Stimulated activated naive B cell treated with anti-CD40 and anti-IgM and Interleukin-4, amounts not matched to agents 10 μg/mL and 1 μg/mL and 100 μg/mL, for 72 hours (primary cell): Measurements from ENCODE around the gene THUMPD2.
A peak's percentile ranks its signal among the peaks of the same experiment; 100 is the strongest.

Source experiments
- ATAC-seq, 2 donors: fragments of 150-1000 bp; cut with Tn5 transposase; replicated peaks; 2 replicates each; pipeline ENCODE4 v1.10.0; 2021; ENCODE audit warnings: moderate library complexity in 1 of 2
- DNase-seq: peaks from one replicate; pipeline ENCODE4 v3.0.0; 2021
- H3K27ac Mint-ChIP-seq: one replicate; pipeline ENCODE4 v1.8.0; 2022; ENCODE audit warnings: mild to moderate bottlenecking, mixed read lengths
- H3K27me3 Mint-ChIP-seq, 2 donors: one replicate each; pipeline ENCODE4 v1.8.0; 2022; ENCODE audit warnings: mixed read lengths in 2 of 2
- H3K36me3 Mint-ChIP-seq, 2 donors: one replicate each; pipeline ENCODE4 v1.8.0; 2022; ENCODE audit warnings: mixed read lengths in 2 of 2, mild to moderate bottlenecking in 1 of 2
- H3K4me1 Mint-ChIP-seq, 2 donors: one replicate each; pipeline ENCODE4 v1.8.0; 2022; ENCODE audit warnings: mixed read lengths in 2 of 2, mild to moderate bottlenecking in 1 of 2
- H3K4me3 Mint-ChIP-seq, 2 donors: one replicate each; pipeline ENCODE4 v1.8.0; 2022; ENCODE audit warnings: mild to moderate bottlenecking in 2 of 2, mixed read lengths in 2 of 2, moderate library complexity in 1 of 2
- H3K9me3 Mint-ChIP-seq, 2 donors: one replicate each; pipeline ENCODE4 v1.8.0; 2022; ENCODE audit warnings: mixed read lengths in 2 of 2, mild to moderate bottlenecking in 1 of 2

Gene THUMPD2

DNA sequence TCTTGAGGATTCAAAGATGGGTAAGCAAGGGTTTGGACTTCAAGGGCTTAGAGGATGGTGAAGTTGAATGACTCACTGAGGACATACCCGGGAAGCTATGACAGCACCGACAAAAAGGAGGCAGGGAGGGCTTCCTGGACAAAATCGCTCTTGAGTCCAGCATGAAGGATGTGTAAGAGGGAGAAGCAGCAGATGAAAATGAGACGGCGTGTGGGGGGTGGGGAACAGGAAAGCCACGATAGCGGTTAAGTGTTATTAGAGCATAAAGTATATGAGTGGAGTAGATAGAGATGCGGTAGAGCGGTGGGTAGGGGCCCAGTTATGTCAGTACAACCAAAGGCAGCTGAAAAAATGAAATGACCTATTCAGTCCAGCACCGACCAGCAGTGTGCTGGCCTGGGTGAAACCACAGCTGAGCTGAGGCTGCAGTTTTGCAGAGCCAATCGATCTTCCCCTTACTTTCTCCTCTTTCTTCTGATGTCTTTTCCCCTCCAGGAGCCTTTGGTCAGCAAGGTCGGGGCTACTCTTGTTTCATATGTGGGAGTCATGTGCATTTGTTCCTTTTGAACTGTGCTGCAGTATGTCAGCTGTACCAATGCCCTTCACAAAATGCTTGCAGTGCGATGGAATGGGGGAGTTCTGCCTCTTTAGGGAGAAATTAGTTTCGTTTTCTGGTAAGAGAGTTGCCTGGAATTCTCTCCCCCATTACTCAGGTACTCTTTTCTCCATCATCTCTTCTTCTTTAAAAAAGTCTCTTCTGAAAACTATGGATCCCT lies 2.0 kb upstream of the THUMPD2 start:
- no peak for DNase-seq
- ATAC-seq = peak in 1 of 2 donors; percentile 6
- H3K36me3 Mint-ChIP-seq = peaks cover 0 to 2% of the 10 kb centered on the region in 2 donors
- H3K4me3 Mint-ChIP-seq = peak overlapping the region; percentile 34 to 37
- peaks cover 27 to 54% of the 10 kb centered on the region in 2 donors for H3K4me1 Mint-ChIP-seq
- peak overlapping the region; percentile 33 for H3K27ac Mint-ChIP-seq
- no peaks in the 10 kb centered on the region for H3K9me3 Mint-ChIP-seq
- no peaks in the 10 kb centered on the region for H3K27me3 Mint-ChIP-seq

GRCh38 chr2:39779927-39780326 lies 869 bp upstream of the THUMPD2 start:
- Mint-ChIP-seq H3K36me3 (peaks cover 0 to 3% of the 10 kb centered on the region in 2 donors), H3K27ac (peak overlapping the region; percentile 33), H3K4me1 (peaks cover 27 to 54% of the 10 kb centered on the region in 2 donors), H3K4me3 (peak overlapping the region; percentile 89 to 94), H3K9me3 (no peaks in the 10 kb centered on the region), H3K27me3 (no peaks in the 10 kb centered on the region)
- DNase-seq = no peak
- ATAC-seq = no peak

GRCh38 chr2:39779341-39779851 lies 338 bp upstream of the THUMPD2 start:
- Mint-ChIP-seq H3K4me1 (peaks cover 27 to 54% of the 10 kb centered on the region in 2 donors), H3K27me3 (no peaks in the 10 kb centered on the region), H3K9me3 (no peaks in the 10 kb centered on the region), H3K36me3 (peaks cover 0 to 3% of the 10 kb centered on the region in 2 donors), H3K27ac (peak overlapping the region; percentile 95), H3K4me3 (peak overlapping the region; percentile 89 to 94)
- no peak for ATAC-seq
- no peak for DNase-seq

- no peaks in the 10 kb centered on the region for H3K27me3 Mint-ChIP-seq
- H3K27ac Mint-ChIP-seq = peak overlapping the region; percentile 95
- peaks cover 0 to 3% of the 10 kb centered on the region in 2 donors for H3K36me3 Mint-ChIP-seq
- DNase-seq (no peak), ATAC-seq (no peak)
- no peaks in the 10 kb centered on the region for H3K9me3 Mint-ChIP-seq
- H3K4me1 Mint-ChIP-seq = peaks cover 27 to 54% of the 10 kb centered on the region in 2 donors
- H3K4me3 Mint-ChIP-seq = peak overlapping the region; percentile 89 to 94
These were observed 825 bp downstream of the THUMPD2 start for GRCh38 chr2:39778233-39778632.

GRCh38 chr2:39772812-39773152 lies 6.3 kb downstream of the THUMPD2 start:
- ATAC-seq = no peak
- Mint-ChIP-seq H3K4me1 (peaks cover 10 to 20% of the 10 kb centered on the region in 2 donors), H3K27ac (no peak overlapping the region), H3K27me3 (no peaks in the 10 kb centered on the region), H3K36me3 (peaks cover 5 to 21% of the 10 kb centered on the region in 2 donors), H3K4me3 (no peak overlapping the region), H3K9me3 (no peaks in the 10 kb centered on the region)
- no peak for DNase-seq

DNA sequence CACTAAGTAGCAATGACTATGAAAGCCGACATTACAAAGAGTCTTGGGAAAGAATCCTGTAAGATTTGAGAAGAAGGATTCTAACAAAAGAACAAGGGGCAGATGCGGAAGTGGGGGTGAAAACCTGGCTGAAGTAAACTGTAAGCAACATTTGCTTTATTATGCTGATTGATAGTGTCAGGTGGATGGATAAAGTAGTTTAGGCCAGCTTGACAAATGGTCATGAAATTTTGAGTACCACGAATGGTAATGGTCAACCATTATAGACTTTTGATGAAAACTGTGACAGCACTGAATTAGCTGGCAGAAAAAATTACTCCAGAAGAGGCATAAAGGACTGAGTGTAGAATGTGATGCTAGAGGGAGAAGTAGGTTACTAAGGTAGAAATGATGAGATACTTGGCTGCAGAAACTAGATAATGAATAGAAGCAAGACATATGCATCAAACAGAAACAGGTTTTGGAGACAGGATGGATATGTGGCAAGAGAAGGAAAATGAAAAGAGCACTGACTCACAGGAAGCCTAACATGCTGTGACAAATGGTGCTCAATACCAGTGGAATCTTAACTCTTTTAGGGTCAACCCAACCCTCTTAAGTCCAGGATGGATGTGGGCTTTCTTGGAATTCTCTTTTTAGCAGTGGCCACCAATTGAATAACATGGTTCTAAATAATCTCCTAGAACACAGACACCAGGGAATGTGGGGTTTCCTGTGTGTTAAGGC lies 6.8 kb downstream of the THUMPD2 start:
- Mint-ChIP-seq H3K36me3 (peaks cover 5 to 22% of the 10 kb centered on the region in 2 donors), H3K4me3 (no peak overlapping the region), H3K9me3 (no peaks in the 10 kb centered on the region), H3K27me3 (no peaks in the 10 kb centered on the region), H3K27ac (no peak overlapping the region), H3K4me1 (peaks cover 7 to 14% of the 10 kb centered on the region in 2 donors)
- ATAC-seq = no peak
- DNase-seq = no peak

DNA sequence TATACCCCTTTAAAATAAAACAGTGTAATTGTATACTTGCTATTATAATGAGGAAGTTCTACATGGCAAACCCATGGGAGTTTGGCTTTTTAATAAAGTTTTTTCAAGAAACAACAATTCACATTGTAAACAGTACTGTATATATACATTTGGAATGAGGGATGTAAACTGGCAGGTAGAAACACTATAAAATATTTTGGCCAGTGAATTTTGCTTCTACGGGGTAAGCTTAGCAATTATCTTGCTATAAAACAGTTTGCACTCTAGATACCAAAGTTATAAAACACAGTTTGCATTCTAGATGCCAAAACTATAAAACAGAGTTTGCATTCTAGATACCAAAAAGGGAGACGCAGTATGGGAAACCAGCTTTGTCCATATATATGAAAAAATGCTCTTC lies 16.6 kb downstream of the THUMPD2 start:
- peaks cover 0 to 3% of the 10 kb centered on the region in 2 donors for H3K4me1 Mint-ChIP-seq
- H3K4me3 Mint-ChIP-seq = no peak overlapping the region

GRCh38 chr2:39757156-39757555 lies 21.9 kb downstream of the THUMPD2 start:
- Mint-ChIP-seq H3K4me3 (no peak overlapping the region), H3K9me3 (no peaks in the 10 kb centered on the region), H3K27ac (peak overlapping the region; percentile 15), H3K4me1 (peaks cover 0 to 1% of the 10 kb centered on the region in 2 donors), H3K27me3 (no peaks in the 10 kb centered on the region), H3K36me3 (peaks cover 39 to 51% of the 10 kb centered on the region in 2 donors)
- ATAC-seq = no peak
- no peak for DNase-seq

More for the DNA sequence above, 16.6 kb downstream of the THUMPD2 start:
- no peak for DNase-seq
- Mint-ChIP-seq H3K9me3 (no peaks in the 10 kb centered on the region), H3K27ac (no peak overlapping the region), H3K36me3 (peaks cover 34 to 45% of the 10 kb centered on the region in 2 donors), H3K27me3 (no peaks in the 10 kb centered on the region)
- no peak for ATAC-seq

- ATAC-seq = no peak
- Mint-ChIP-seq H3K9me3 (no peaks in the 10 kb centered on the region), H3K27me3 (no peaks in the 10 kb centered on the region), H3K27ac (no peak overlapping the region), H3K4me1 (peaks cover 0 to 1% of the 10 kb centered on the region in 2 donors), H3K4me3 (no peak overlapping the region), H3K36me3 (peaks cover 41 to 48% of the 10 kb centered on the region in 2 donors)
- DNase-seq = no peak
These were observed 23.6 kb downstream of the THUMPD2 start for GRCh38 chr2:39755466-39755865.

GRCh38 chr2:39743269-39743776 lies 35.7 kb downstream of the THUMPD2 start:
- H3K27ac Mint-ChIP-seq = no peak overlapping the region
- no peaks in the 10 kb centered on the region for H3K9me3 Mint-ChIP-seq
- no peak overlapping the region for H3K4me3 Mint-ChIP-seq
- H3K27me3 Mint-ChIP-seq = no peaks in the 10 kb centered on the region
- ATAC-seq = no peak
- peaks cover 24 to 34% of the 10 kb centered on the region in 2 donors for H3K36me3 Mint-ChIP-seq
- H3K4me1 Mint-ChIP-seq = peaks cover 0 to 6% of the 10 kb centered on the region in 2 donors
- DNase-seq = no peak

DNA sequence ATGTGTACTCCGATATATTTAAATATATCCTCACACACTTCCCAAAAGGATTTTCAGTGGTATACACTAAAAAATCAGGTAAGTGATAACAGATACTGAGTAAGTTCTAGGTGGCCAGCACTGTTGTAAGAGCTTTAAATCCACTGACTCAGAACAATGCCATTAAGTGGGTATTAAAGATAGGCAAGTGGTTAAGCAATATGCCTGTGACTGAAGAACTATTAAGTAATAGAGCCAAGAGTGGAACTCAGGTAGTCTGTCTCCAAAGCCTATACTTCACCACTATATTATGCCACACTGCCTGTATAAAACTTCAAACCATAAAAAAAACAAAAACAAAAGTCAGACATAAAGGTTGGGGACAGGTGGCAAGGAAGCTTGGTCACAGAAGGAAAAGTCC lies 37.2 kb downstream of the THUMPD2 start:
- Mint-ChIP-seq H3K4me3 (no peak overlapping the region), H3K27ac (no peak overlapping the region), H3K36me3 (peaks cover 32 to 45% of the 10 kb centered on the region in 2 donors), H3K9me3 (no peaks in the 10 kb centered on the region), H3K4me1 (peaks cover 0 to 6% of the 10 kb centered on the region in 2 donors), H3K27me3 (no peaks in the 10 kb centered on the region)
- no peak for DNase-seq
- no peak for ATAC-seq

DNA sequence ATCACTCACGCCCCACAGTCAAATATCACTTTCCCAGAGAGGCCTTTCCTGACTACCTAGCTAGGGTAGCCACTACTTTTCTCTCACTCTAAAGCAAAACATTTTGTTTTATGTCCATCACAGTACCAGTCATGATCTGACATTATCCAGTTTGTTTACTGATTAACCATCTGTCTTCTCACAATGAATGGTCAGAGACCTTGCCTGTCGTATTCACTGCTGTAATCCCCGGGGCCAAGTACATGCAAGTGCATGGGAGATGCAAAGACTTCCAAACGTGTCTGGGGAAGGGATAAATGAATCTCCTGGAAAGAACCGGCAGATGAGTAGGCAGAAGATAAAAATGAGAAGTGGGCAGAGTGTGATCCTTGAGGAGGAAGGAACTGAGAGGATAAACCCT lies 39.7 kb downstream of the THUMPD2 start:
- H3K36me3 Mint-ChIP-seq = peaks cover 35 to 51% of the 10 kb centered on the region in 2 donors

DNA sequence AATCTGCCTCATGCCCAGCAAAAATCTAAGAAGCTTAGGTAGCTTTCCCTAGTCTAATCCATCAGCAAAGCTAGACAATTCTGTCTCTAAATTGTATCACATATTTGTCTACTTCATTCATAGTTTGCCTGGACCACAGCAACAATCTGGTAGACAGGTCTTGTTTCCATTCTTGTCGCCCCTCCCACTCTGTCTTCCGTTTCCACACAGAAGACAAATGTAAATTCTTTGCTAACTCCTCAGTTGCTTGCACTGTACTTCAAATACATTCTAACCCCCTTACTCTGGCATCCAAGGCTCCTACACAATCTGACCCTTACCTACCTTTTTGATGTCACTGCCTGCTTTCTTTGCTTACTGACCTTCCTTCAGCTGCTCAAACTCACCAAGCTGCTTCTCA lies 40.1 kb downstream of the THUMPD2 start:
- Mint-ChIP-seq H3K27me3 (no peaks in the 10 kb centered on the region), H3K9me3 (no peaks in the 10 kb centered on the region), H3K27ac (no peak overlapping the region), H3K4me1 (peaks cover 1 to 11% of the 10 kb centered on the region in 2 donors), H3K36me3 (peaks cover 38 to 55% of the 10 kb centered on the region in 2 donors), H3K4me3 (no peak overlapping the region)
- DNase-seq (no peak), ATAC-seq (no peak)

More for the DNA sequence above, 39.7 kb downstream of the THUMPD2 start:
- Mint-ChIP-seq H3K4me3 (no peak overlapping the region), H3K27me3 (no peaks in the 10 kb centered on the region), H3K4me1 (peaks cover 1 to 11% of the 10 kb centered on the region in 2 donors), H3K27ac (no peak overlapping the region), H3K9me3 (no peaks in the 10 kb centered on the region)
- DNase-seq = no peak
- no peak for ATAC-seq

DNA sequence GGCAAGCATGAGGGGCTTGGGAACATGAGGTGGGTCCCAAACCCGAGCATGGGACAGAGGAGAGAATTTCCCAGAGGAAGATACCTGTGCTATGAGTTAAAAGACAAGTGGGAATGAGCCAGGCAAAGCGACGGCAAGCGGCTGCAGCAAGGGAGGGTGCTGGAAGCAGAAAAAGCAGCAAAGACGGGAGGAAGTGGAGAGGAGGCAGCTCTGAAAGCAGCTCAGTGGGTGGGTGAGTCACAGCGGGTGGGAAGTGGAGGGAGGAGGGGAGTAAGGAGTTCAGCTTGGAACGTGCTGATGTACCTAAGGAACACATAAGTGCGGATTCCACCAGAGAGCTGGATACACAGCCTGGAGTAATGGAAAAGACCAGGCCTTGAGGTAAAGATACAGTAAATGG lies 41.4 kb downstream of the THUMPD2 start:
- H3K27ac Mint-ChIP-seq = no peak overlapping the region
- H3K4me3 Mint-ChIP-seq = no peak overlapping the region
- H3K36me3 Mint-ChIP-seq = peaks cover 37 to 51% of the 10 kb centered on the region in 2 donors
- DNase-seq = no peak
- no peaks in the 10 kb centered on the region for H3K27me3 Mint-ChIP-seq
- H3K9me3 Mint-ChIP-seq = no peaks in the 10 kb centered on the region
- ATAC-seq = no peak
- peaks cover 1 to 5% of the 10 kb centered on the region in 2 donors for H3K4me1 Mint-ChIP-seq
